ENCODE data around the gene CLASP2.

- TF ChIP-seq GATA2 (IDR thresholded peaks at IDR 0.05; ENCODE audit: low read depth, low read length) (no peak), GATA3 (IDR thresholded peaks at IDR 0.05; ENCODE audit: low read depth, low read length) (no peak)
Measured at GRCh38 chr3:33456756-33457155, 261.3 kb downstream of the CLASP2 start.
